ENCODE results near the gene DAZAP1.
A peak's percentile ranks its signal among the peaks of the same experiment; 100 is the strongest.

DAZAP1 gene

DNA sequence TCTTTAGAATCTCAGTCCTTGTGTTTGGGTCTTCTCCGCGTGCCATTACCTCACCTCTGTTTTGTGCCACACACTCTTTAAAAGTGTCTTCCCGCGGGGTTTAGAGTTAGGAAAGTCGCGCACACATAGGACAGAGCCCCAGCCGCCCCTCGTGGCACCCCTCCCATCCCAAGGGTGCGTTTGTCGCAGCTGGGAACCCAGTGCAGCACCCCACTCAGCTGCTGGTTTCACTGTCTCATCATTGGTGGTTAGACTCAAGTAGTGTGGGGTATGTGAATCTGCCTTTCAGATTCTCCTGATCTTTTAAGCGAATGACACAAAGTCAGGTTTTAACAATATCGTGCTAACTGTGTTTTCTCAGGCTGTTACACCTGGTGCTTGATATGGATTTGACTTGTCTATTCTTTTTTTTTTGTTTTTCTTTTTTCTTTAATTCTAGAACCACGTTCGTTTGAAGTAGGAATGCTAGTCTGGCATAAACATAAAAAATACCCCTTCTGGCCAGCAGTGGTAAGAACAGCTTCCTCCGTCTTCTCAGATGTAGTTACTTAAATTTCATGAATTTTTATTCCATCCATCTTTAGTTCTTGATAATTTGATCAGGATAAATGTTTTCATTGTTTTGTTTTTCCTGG lies 43.2 kb upstream of the DAZAP1 start:
- H4K91ac ChIP-seq (ENCODE audit: low read depth, low read length, poor library complexity) = no peak overlapping the region
- H3K36me3 ChIP-seq (replicated peaks in 1 of 2; ENCODE audit: control insufficient read depth in 2 of 2, insufficient read depth in 2 of 2, low read length in 2 of 2) = peaks cover 52 to 94% of the 10 kb centered on the region in 2 donors
- no peak overlapping the region for H2BK120ac ChIP-seq (ENCODE audit: low read depth, low read length)
- no peak overlapping the region for H3K14ac ChIP-seq (ENCODE audit: low read length)
- no peak overlapping the region for H2BK15ac ChIP-seq (ENCODE audit: low read length)
- no peak overlapping the region for H3K4me3 ChIP-seq (ENCODE audit: low read length in 2 of 2)
- WGBS, 2 donors (ENCODE audit: extremely low coverage in 2 of 2, insufficient read length in 2 of 2, insufficient replicate concordance in 1 of 2) = no CpG with 5 or more reads among the region's 15 CpGs
- no peak overlapping the region for H3K23ac ChIP-seq (ENCODE audit: low read depth, low read length, poor library complexity)
- H3K27me3 ChIP-seq (ENCODE audit: control insufficient read depth in 3 of 3, insufficient read depth in 3 of 3, low read depth in 1 of 3, low read length in 3 of 3) = no peaks in the 10 kb centered on the region
- H3K9me3 ChIP-seq (replicated peaks in 1 of 2; ENCODE audit: control insufficient read depth in 2 of 2, insufficient read depth in 1 of 2, low read depth in 1 of 2, low read length in 2 of 2) = no peaks in the 10 kb centered on the region
- H4K8ac ChIP-seq (ENCODE audit: low read depth, low read length) = no peak overlapping the region
- H3K4me1 ChIP-seq (ENCODE audit: control insufficient read depth in 2 of 2, insufficient read depth in 1 of 2, low read depth in 1 of 2, low read length in 2 of 2) = peaks cover 6 to 23% of the 10 kb centered on the region in 2 donors
- H2AK5ac ChIP-seq (ENCODE audit: low read depth, low read length) = no peak overlapping the region
- H3K9ac ChIP-seq (ENCODE audit: low read depth, low read length, poor library complexity) = no peak overlapping the region
- no peak overlapping the region for H3K4me2 ChIP-seq (ENCODE audit: insufficient read depth, low read length, poor library complexity, severe bottlenecking)
- no peak overlapping the region for H2BK5ac ChIP-seq (ENCODE audit: low read length)
- DNase-seq (ENCODE audit: low spot score) = no peak
- peaks cover 12% of the 10 kb centered on the region for H3K79me1 ChIP-seq (ENCODE audit: low read depth, low read length)
- H3K18ac ChIP-seq (ENCODE audit: low read length) = no peak overlapping the region
- H3K4ac ChIP-seq (ENCODE audit: low read length) = no peak overlapping the region
- no peak overlapping the region for H2BK12ac ChIP-seq (ENCODE audit: low read length)
- H3K27ac ChIP-seq (replicated peaks; ENCODE audit: low read length) = no peak overlapping the region
- no peak overlapping the region for H2AFZ ChIP-seq (ENCODE audit: low read length)

GRCh38 chr19:1365319-1366269 lies 41.8 kb upstream of the DAZAP1 start:
- Histone ChIP-seq H3K27ac (replicated peaks; ENCODE audit: low read length) (peak overlapping the region; percentile 26), H2BK120ac (ENCODE audit: low read depth, low read length) (no peak overlapping the region), H2BK15ac (ENCODE audit: low read length) (no peak overlapping the region), H3K9me3 (replicated peaks in 1 of 2; ENCODE audit: control insufficient read depth in 2 of 2, insufficient read depth in 1 of 2, low read depth in 1 of 2, low read length in 2 of 2) (no peaks in the 10 kb centered on the region), H3K36me3 (replicated peaks in 1 of 2; ENCODE audit: control insufficient read depth in 2 of 2, insufficient read depth in 2 of 2, low read length in 2 of 2) (peaks cover 58 to 94% of the 10 kb centered on the region in 2 donors), H3K9ac (ENCODE audit: low read depth, low read length, poor library complexity) (no peak overlapping the region), H4K91ac (ENCODE audit: low read depth, low read length, poor library complexity) (peak overlapping the region; percentile 53), H3K4me2 (ENCODE audit: insufficient read depth, low read length, poor library complexity, severe bottlenecking) (no peak overlapping the region), H3K4me1 (ENCODE audit: control insufficient read depth in 2 of 2, insufficient read depth in 1 of 2, low read depth in 1 of 2, low read length in 2 of 2) (peaks cover 4 to 16% of the 10 kb centered on the region in 2 donors), H4K8ac (ENCODE audit: low read depth, low read length) (peak overlapping the region; percentile 45), H3K27me3 (ENCODE audit: control insufficient read depth in 3 of 3, insufficient read depth in 3 of 3, low read depth in 1 of 3, low read length in 3 of 3) (no peaks in the 10 kb centered on the region), H3K4ac (ENCODE audit: low read length) (peak overlapping the region; percentile 90), H3K23ac (ENCODE audit: low read depth, low read length, poor library complexity) (no peak overlapping the region), H2BK12ac (ENCODE audit: low read length) (no peak overlapping the region), H2BK5ac (ENCODE audit: low read length) (peak overlapping the region; percentile 32), H3K14ac (ENCODE audit: low read length) (no peak overlapping the region), H3K18ac (ENCODE audit: low read length) (peak overlapping the region; percentile 77), H2AK5ac (ENCODE audit: low read depth, low read length) (no peak overlapping the region), H2AFZ (ENCODE audit: low read length) (no peak overlapping the region), H3K4me3 (ENCODE audit: low read length in 2 of 2) (no peak overlapping the region), H3K79me1 (ENCODE audit: low read depth, low read length) (peaks cover 12% of the 10 kb centered on the region)
- no CpG with 5 or more reads among the region's 37 CpGs for WGBS, 2 donors (ENCODE audit: extremely low coverage in 2 of 2, insufficient read length in 2 of 2, insufficient replicate concordance in 1 of 2)
- no peak for DNase-seq (ENCODE audit: low spot score)

DNA sequence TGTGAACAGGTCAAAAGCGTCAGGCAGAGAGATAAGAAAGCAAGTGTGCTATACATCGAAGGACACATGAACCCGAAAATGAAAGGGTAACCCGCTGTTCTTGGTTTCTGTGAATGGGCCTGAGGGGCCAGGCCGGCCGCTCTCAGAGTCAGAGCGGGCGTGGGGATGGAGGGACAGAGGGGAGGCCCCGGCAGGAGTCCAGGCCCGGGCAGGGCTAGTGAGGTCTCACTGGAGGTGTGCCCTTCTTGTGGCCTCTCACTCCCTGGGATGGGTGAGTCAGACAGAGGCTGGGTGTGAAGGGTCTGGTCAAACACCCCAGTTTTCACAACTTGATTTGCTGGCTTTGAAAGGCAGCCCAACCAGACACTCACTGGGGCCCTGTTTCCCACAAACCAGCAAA lies 41.1 kb upstream of the DAZAP1 start:
- DNase-seq (ENCODE audit: low spot score) = no peak
- peaks cover 64 to 94% of the 10 kb centered on the region in 2 donors for H3K36me3 ChIP-seq (replicated peaks in 1 of 2; ENCODE audit: control insufficient read depth in 2 of 2, insufficient read depth in 2 of 2, low read length in 2 of 2)
- no CpG with 5 or more reads among the region's 10 CpGs for WGBS, 2 donors (ENCODE audit: extremely low coverage in 2 of 2, insufficient read length in 2 of 2, insufficient replicate concordance in 1 of 2)

More for the DNA sequence above, 41.1 kb upstream of the DAZAP1 start:
- Histone ChIP-seq H3K79me1 (ENCODE audit: low read depth, low read length) (peaks cover 16% of the 10 kb centered on the region), H3K9me3 (replicated peaks in 1 of 2; ENCODE audit: control insufficient read depth in 2 of 2, insufficient read depth in 1 of 2, low read depth in 1 of 2, low read length in 2 of 2) (peaks cover 0 to 2% of the 10 kb centered on the region in 2 donors), H3K23ac (ENCODE audit: low read depth, low read length, poor library complexity) (no peak overlapping the region), H3K4me1 (ENCODE audit: control insufficient read depth in 2 of 2, insufficient read depth in 1 of 2, low read depth in 1 of 2, low read length in 2 of 2) (peaks cover 5 to 13% of the 10 kb centered on the region in 2 donors), H3K27me3 (ENCODE audit: control insufficient read depth in 3 of 3, insufficient read depth in 3 of 3, low read depth in 1 of 3, low read length in 3 of 3) (no peaks in the 10 kb centered on the region), H4K91ac (ENCODE audit: low read depth, low read length, poor library complexity) (no peak overlapping the region), H3K18ac (ENCODE audit: low read length) (no peak overlapping the region), H2BK5ac (ENCODE audit: low read length) (no peak overlapping the region), H2AK5ac (ENCODE audit: low read depth, low read length) (no peak overlapping the region), H3K27ac (replicated peaks; ENCODE audit: low read length) (no peak overlapping the region), H3K4ac (ENCODE audit: low read length) (no peak overlapping the region), H2BK15ac (ENCODE audit: low read length) (no peak overlapping the region), H2AFZ (ENCODE audit: low read length) (no peak overlapping the region), H3K14ac (ENCODE audit: low read length) (no peak overlapping the region), H2BK12ac (ENCODE audit: low read length) (no peak overlapping the region), H4K8ac (ENCODE audit: low read depth, low read length) (no peak overlapping the region), H3K4me2 (ENCODE audit: insufficient read depth, low read length, poor library complexity, severe bottlenecking) (no peak overlapping the region), H3K4me3 (ENCODE audit: low read length in 2 of 2) (no peak overlapping the region), H2BK120ac (ENCODE audit: low read depth, low read length) (no peak overlapping the region), H3K9ac (ENCODE audit: low read depth, low read length, poor library complexity) (no peak overlapping the region)
